ENCODE results near the gene ADAP1.

GRCh38 chr7:880450-880849, 74.0 kb downstream of the ADAP1 start:
- TF ChIP-seq, protein P1, sequence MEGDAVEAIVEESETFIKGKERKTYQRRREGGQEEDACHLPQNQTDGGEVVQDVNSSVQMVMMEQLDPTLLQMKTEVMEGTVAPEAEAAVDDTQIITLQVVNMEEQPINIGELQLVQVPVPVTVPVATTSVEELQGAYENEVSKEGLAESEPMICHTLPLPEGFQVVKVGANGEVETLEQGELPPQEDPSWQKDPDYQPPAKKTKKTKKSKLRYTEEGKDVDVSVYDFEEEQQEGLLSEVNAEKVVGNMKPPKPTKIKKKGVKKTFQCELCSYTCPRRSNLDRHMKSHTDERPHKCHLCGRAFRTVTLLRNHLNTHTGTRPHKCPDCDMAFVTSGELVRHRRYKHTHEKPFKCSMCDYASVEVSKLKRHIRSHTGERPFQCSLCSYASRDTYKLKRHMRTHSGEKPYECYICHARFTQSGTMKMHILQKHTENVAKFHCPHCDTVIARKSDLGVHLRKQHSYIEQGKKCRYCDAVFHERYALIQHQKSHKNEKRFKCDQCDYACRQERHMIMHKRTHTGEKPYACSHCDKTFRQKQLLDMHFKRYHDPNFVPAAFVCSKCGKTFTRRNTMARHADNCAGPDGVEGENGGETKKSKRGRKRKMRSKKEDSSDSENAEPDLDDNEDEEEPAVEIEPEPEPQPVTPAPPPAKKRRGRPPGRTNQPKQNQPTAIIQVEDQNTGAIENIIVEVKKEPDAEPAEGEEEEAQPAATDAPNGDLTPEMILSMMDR (conservative IDR thresholded peaks at IDR 0.05; ENCODE audit: low read depth, low read length): no peak
- TF ChIP-seq EZH2 (IDR thresholded peaks at IDR 0.05; ENCODE audit: low read length, unreplicated experiment): no peak

Measured in PC-3 (cell line).